ENCODE measurements around the gene STXBP6. TPM values are rescaled to one million over a fixed set of nuclear protein-coding genes. Genes with fewer than 3 reads are reported as not detected.

The STXBP6 gene
- total and polyA plus RNA-seq, 2 of the 13 experiments (the other 11 are each of a cell fraction or from before 2014, with no cell fraction given), result 35.3 to 42.8 TPM

DNA sequence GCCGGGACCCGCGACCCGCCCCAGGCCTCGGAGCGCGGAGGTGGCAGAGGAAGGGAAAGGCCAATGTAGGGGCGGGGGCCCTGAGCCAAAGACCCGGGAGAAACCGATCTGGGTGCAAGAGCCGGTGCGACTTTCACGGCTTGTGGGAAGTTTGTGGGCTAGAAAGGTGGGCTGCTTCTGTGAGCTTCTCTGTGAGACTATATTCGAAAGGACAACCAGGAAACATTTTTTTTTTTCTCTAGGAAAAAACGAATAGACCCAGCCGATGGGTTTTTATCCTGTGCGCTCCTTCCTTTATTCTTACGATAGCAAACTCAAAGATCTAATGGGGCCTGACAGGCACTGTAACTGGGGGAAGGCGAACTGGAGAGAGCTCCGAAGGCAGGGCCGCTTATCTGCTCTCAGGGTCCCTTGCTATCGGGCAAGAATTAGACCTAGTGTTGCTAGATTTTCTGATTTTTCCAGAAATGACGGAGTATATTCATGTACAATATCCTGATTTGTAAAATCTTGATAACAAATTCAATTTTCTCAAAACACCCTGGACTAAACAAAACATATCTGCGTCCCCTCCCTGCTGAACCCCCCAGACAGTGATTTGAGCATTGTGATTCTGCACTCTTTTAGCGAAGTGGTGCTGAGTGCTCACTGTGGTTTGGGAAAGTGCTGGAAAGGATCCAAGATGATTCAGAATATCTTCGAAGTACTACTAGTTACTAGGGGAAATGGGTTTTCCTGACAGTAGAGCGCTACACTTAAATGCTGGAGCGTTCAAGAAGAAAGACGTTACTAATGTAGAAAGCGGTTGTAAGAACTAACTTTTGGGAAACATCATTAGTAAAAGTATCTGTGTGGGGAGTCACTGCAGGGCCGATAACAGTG, 563 bp upstream of the STXBP6 start (continued):
- TF ChIP-seq, protein P1, sequence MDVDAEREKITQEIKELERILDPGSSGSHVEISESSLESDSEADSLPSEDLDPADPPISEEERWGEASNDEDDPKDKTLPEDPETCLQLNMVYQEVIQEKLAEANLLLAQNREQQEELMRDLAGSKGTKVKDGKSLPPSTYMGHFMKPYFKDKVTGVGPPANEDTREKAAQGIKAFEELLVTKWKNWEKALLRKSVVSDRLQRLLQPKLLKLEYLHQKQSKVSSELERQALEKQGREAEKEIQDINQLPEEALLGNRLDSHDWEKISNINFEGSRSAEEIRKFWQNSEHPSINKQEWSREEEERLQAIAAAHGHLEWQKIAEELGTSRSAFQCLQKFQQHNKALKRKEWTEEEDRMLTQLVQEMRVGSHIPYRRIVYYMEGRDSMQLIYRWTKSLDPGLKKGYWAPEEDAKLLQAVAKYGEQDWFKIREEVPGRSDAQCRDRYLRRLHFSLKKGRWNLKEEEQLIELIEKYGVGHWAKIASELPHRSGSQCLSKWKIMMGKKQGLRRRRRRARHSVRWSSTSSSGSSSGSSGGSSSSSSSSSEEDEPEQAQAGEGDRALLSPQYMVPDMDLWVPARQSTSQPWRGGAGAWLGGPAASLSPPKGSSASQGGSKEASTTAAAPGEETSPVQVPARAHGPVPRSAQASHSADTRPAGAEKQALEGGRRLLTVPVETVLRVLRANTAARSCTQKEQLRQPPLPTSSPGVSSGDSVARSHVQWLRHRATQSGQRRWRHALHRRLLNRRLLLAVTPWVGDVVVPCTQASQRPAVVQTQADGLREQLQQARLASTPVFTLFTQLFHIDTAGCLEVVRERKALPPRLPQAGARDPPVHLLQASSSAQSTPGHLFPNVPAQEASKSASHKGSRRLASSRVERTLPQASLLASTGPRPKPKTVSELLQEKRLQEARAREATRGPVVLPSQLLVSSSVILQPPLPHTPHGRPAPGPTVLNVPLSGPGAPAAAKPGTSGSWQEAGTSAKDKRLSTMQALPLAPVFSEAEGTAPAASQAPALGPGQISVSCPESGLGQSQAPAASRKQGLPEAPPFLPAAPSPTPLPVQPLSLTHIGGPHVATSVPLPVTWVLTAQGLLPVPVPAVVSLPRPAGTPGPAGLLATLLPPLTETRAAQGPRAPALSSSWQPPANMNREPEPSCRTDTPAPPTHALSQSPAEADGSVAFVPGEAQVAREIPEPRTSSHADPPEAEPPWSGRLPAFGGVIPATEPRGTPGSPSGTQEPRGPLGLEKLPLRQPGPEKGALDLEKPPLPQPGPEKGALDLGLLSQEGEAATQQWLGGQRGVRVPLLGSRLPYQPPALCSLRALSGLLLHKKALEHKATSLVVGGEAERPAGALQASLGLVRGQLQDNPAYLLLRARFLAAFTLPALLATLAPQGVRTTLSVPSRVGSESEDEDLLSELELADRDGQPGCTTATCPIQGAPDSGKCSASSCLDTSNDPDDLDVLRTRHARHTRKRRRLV (CRISPR knock-in tag; IDR thresholded peaks at IDR 0.05), result no peak
- TF ChIP-seq, protein P2, sequence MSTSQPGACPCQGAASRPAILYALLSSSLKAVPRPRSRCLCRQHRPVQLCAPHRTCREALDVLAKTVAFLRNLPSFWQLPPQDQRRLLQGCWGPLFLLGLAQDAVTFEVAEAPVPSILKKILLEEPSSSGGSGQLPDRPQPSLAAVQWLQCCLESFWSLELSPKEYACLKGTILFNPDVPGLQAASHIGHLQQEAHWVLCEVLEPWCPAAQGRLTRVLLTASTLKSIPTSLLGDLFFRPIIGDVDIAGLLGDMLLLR (CRISPR knock-in tag; IDR thresholded peaks at IDR 0.05), result no peak
- TF ChIP-seq ZBTB7A (CRISPR knock-in tag; IDR thresholded peaks at IDR 0.05) (peak; percentile 99; the same call in 1 of the 2 replicates), SKI (IDR thresholded peaks at IDR 0.05; ENCODE audit: partially characterized antibody) (no peak), ZNF296 (CRISPR knock-in tag; conservative IDR thresholded peaks at IDR 0.05) (no peak), NR2F2 (IDR thresholded peaks at IDR 0.05; ENCODE audit: borderline replicate concordance, low read depth) (no peak), ZNF33A (CRISPR knock-in tag; IDR thresholded peaks at IDR 0.05; ENCODE audit: borderline replicate concordance) (peak; percentile 82; the same call in 1 of the 2 replicates), MAZ (IDR thresholded peaks at IDR 0.05; ENCODE audit: borderline replicate concordance, low read depth, low read length) (no peak), MAZ (CRISPR knock-in tag; IDR thresholded peaks at IDR 0.05; ENCODE audit: low read depth) (peak; percentile 87; the same call in 1 of the 2 replicates), ZNF10 (CRISPR knock-in tag; IDR thresholded peaks at IDR 0.05; ENCODE audit: borderline replicate concordance, low read depth) (no peak), SNAI1 (CRISPR knock-in tag; IDR thresholded peaks at IDR 0.05; ENCODE audit: borderline replicate concordance) (peak; percentile 29; the same call in 1 of the 2 replicates), NR2F1 (CRISPR knock-in tag; IDR thresholded peaks at IDR 0.05) (no peak), ZNF746 (CRISPR knock-in tag; IDR thresholded peaks at IDR 0.05) (no peak; the same call in 1 of the 2 replicates)
- TF ChIP-seq, protein P3, sequence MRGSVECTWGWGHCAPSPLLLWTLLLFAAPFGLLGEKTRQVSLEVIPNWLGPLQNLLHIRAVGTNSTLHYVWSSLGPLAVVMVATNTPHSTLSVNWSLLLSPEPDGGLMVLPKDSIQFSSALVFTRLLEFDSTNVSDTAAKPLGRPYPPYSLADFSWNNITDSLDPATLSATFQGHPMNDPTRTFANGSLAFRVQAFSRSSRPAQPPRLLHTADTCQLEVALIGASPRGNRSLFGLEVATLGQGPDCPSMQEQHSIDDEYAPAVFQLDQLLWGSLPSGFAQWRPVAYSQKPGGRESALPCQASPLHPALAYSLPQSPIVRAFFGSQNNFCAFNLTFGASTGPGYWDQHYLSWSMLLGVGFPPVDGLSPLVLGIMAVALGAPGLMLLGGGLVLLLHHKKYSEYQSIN (CRISPR knock-in tag; IDR thresholded peaks at IDR 0.05; ENCODE audit: borderline replicate concordance), result no peak
- TF ChIP-seq, protein P4, sequence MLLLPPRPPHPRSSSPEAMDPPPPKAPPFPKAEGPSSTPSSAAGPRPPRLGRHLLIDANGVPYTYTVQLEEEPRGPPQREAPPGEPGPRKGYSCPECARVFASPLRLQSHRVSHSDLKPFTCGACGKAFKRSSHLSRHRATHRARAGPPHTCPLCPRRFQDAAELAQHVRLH (CRISPR knock-in tag; IDR thresholded peaks at IDR 0.05; ENCODE audit: borderline replicate concordance, low read depth), result no peak; the same call in 1 of the 2 replicates
- TF ChIP-seq, protein P5, sequence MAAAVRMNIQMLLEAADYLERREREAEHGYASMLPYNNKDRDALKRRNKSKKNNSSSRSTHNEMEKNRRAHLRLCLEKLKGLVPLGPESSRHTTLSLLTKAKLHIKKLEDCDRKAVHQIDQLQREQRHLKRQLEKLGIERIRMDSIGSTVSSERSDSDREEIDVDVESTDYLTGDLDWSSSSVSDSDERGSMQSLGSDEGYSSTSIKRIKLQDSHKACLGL (CRISPR knock-in tag; IDR thresholded peaks at IDR 0.05), result no peak
- TF ChIP-seq, protein P6, sequence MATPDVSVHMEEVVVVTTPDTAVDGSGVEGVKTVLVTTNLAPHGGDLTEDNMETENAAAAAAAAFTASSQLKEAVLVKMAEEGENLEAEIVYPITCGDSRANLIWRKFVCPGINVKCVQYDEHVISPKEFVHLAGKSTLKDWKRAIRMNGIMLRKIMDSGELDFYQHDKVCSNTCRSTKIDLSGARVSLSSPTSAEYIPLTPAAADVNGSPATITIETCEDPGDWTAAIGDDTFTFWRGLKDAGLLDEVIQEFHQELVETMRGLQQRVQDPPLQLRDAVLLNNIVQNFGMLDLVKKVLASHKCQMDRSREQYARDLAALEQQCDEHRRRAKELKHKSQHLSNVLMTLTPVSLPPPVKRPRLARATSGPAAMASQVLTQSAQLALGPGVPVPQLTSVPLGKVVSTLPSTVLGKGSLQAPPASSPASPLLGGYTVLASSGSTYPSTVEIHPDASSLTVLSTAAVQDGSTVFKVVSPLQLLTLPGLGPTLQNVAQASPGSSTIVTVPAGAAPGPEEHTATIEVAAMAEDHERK (CRISPR knock-in tag; IDR thresholded peaks at IDR 0.05; ENCODE audit: low read depth), result no peak

All from HepG2 (cell line).